ENCODE measurements around the gene ARHGAP44.
A peak's percentile ranks its signal among the peaks of the same experiment; 100 is the strongest.

The ARHGAP44 gene

GRCh38 chr17:12927001-12927400, 137.7 kb downstream of the ARHGAP44 start:
- ChIA-PET POLR2A (no interaction called here), CTCF (interaction anchor here (0.8 to 1.1 kb wide), 2 partner anchors 13 to 186 kb away, joined by 3 read pairs; no protein-coding TSS in a partner anchor)
- DNase-seq (ENCODE audit: low read depth, low spot score), result no peak
- TF ChIP-seq CTCF (IDR thresholded peaks at IDR 0.05; ENCODE audit: insufficient read depth, low read length, missing control alignments), result no peak
- no peak overlapping the region for H3K4me3 ChIP-seq (ENCODE audit: low read depth, low read length)

GRCh38 chr17:12927541-12928425, 138.5 kb downstream of the ARHGAP44 start:
- ChIA-PET POLR2A (no interaction called here), CTCF (interaction anchor here (0.8 to 1.1 kb wide), 2 partner anchors 12 to 186 kb away, joined by 3 read pairs; no protein-coding TSS in a partner anchor)
- peak; percentile 45 for DNase-seq (ENCODE audit: low read depth, low spot score)
- H3K4me3 ChIP-seq (ENCODE audit: low read depth, low read length), result no peak overlapping the region
- no peak for TF ChIP-seq CTCF (IDR thresholded peaks at IDR 0.05; ENCODE audit: insufficient read depth, low read length, missing control alignments)

- POLR2A ChIA-PET, result no interaction called here
- H3K4me3 ChIP-seq (ENCODE audit: low read depth, low read length), result no peak overlapping the region
- no peak for TF ChIP-seq CTCF (IDR thresholded peaks at IDR 0.05; ENCODE audit: insufficient read depth, low read length, missing control alignments)
- DNase-seq (ENCODE audit: low read depth, low spot score), result no peak
- CTCF ChIA-PET, result interaction anchor here (1.0 to 1.1 kb wide), 2 partner anchors 71 to 74 kb away, joined by 3 read pairs; no protein-coding TSS in a partner anchor
Observed at GRCh38 chr17:12928736-12929135, 139.4 kb downstream of the ARHGAP44 start.

- no peak for TF ChIP-seq CTCF (IDR thresholded peaks at IDR 0.05; ENCODE audit: insufficient read depth, low read length, missing control alignments)
- no peak overlapping the region for H3K4me3 ChIP-seq (ENCODE audit: low read depth, low read length)
- DNase-seq (ENCODE audit: low read depth, low spot score), result no peak
- ChIA-PET CTCF (no interaction called here), POLR2A (no interaction called here)
Observed at GRCh38 chr17:12936501-12936900, 147.2 kb downstream of the ARHGAP44 start.

GRCh38 chr17:12940699-12941098, 151.4 kb downstream of the ARHGAP44 start:
- DNase-seq (ENCODE audit: low read depth, low spot score), result no peak
- ChIA-PET CTCF (interaction anchor here (0.9 kb wide), 1 partner anchor 13 kb away, joined by 3 read pairs; no protein-coding TSS in a partner anchor), POLR2A (no interaction called here)
- H3K4me3 ChIP-seq (ENCODE audit: low read depth, low read length), result no peak overlapping the region
- TF ChIP-seq CTCF (IDR thresholded peaks at IDR 0.05; ENCODE audit: insufficient read depth, low read length, missing control alignments), result no peak

GRCh38 chr17:12947047-12947446, 157.7 kb downstream of the ARHGAP44 start:
- ChIA-PET POLR2A (no interaction called here), CTCF (no interaction called here)
- no peak for DNase-seq (ENCODE audit: low read depth, low spot score)
- no peak for TF ChIP-seq CTCF (IDR thresholded peaks at IDR 0.05; ENCODE audit: insufficient read depth, low read length, missing control alignments)
- H3K4me3 ChIP-seq (ENCODE audit: low read depth, low read length), result no peak overlapping the region
